CD4-positive, alpha-beta T cell treated with Interleukin-21 for 1 hour (primary cell): ENCODE results near the gene ZNF839.

ENCODE experiments used
- DNase-seq: peaks from one replicate; pipeline ENCODE4 v3.0.0-alpha.2; 2020

ZNF839 gene

GRCh38 chr14:102390064-102390855 is 70.7 kb downstream of the ZNF839 start:
- DNase-seq: no peak
